SIG-M5 (cell line): ENCODE data around the gene HORMAD1.
"Not testable (repeated sequence)": the region's sequence is repeated elsewhere in the genome, so short reads cannot be mapped to it uniquely, and the experiment has no call there.

Experiments
- DNase-seq: peaks from one replicate; lab custom pipeline; 2025; lab: John Stamatoyannopoulos, UW

The HORMAD1 gene

GRCh38 chr1:150696995-150697927 is 23.4 kb downstream of the HORMAD1 start, which contains the start of gene GOLPH3L:
GOLPH3L (minus strand) TSS chr1:150697154; CDS start chr1:150694838, 2,316 bp downstream.
- DNase-seq = peak; percentile 98

DNA sequence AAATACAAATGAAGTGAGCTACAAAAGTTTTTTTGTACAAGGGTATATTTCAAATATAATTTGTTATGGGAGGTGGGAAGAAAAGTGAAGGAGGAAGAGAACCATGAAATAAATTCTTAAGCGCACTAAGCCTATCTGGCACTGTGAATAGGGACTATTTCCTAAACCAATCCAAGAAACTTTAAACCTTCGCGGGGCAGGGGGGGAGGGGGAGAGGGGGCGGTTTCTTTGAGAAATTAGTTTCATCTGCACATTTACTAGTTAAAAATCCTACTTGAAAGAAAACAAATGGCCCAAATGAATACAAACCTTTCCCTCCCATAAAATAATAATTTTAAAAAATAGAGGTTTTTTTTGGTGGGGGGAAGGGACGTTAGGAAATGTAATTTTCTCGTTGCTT is 24.1 kb downstream of the HORMAD1 start:
- DNase-seq = no peak

DNA sequence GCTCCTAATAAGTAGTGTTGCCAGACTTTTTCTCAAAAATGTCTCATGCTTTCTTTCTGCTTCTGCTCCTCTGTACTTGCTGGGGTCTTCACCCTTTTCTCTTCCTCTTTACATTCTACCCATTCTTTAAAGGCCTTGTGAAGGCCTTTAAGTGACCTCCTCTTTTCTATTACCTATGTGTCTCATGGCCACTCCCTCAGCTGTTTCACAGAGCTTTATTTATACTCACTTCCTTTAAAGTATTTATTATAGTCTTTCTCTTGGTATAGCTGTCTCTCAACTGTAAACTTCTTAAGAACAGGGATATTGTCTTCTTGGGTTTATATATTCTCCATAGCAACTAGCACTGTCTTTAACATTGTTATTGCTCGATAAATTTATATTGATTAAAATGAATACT is 24.5 kb downstream of the HORMAD1 start:
- DNase-seq = no peak

DNA sequence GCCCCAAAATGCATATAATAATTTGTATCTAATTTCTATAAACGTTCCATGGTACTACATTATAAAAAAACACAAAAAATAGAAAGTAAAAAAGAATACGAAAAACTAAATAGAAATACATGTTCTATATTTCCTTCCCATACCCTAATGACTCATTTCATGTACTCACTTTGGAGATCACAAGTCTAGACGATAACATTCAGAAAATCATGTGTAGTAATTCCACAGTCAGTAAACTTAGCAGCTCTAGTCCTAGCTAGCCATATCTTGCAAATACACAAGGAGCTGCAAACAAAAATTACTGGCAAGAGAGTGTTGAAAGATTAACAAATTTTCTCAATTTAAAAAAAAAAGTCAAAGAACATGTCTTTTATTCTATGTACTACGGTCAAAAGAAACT is 25.1 kb downstream of the HORMAD1 start:
- no peak for DNase-seq

DNA sequence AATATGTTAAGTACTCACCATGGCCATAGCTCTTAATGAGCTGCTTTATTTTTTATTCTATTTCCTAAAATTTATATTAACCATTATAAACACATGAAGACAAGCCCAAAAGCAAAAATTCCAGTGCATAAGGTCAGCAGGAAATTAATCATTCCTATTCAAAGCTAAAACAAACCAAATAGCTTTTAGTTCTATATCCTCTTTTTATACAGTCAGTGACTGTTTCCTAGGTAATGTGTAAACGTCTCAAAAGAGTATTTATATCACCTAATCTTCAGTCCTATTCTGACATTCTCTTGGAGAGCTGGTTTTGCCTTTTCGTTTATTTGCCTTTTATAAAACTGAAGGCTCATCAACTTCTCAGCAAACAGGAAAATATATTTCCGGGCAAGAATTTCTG is 28.0 kb downstream of the HORMAD1 start:
- no peak for DNase-seq

DNA sequence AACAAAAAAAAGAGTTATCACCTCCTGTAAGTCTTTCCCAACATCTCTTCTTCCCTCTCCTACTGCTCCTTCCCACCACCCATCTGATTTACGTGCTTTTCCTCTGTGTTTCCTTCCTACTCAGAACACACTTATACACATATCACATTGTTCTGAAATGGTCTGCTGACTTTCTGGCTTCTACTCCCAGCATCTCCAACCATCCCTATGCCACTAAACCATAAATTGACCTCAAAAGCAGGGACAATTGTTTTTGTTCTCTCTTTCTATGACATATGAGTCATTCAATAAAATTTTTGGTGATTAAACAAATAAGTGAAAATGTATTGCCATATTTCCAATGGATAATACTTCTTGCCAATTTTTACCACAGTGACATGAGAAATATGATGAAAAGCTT is 31.9 kb downstream of the HORMAD1 start:
- no peak for DNase-seq

DNA sequence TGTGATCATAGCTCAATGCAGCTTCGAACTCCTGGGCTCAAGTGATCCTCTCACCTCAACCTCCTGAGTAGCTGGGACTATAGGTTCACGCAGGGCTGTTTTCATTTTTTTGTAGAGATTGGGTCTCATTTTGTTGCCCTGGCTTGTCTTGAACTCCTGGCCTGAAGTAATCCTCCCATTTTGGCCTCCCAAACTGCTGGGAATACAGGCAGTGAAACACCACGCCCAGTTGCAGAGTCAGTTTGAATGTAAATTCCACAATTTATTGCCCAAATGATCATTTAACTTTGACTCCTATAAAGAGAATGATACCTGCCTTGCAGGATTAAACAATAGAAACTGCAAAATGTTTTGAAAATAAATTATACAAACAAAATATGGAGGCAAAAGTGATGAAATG is 34.4 kb downstream of the HORMAD1 start:
- DNase-seq = no peak

DNA sequence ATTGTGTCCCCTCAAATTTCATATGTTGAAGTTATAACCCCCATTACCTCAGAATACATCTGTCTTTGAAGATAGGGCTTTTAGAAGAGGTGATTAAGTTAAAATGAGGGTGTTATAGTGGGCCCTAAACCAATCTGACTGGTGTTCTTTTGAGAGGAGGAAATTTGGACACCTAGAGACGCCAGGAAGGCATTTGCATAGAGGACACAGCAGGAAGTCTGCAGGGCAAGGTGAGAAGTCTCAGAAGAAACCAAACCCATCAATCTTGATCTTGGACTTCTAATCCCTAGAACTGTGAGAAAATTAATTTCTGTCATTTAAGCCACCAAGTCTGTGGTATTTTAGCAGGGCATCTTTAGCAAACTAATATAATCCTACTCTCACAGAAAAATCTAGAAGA is 36.8 kb downstream of the HORMAD1 start:
- no peak for DNase-seq

DNA sequence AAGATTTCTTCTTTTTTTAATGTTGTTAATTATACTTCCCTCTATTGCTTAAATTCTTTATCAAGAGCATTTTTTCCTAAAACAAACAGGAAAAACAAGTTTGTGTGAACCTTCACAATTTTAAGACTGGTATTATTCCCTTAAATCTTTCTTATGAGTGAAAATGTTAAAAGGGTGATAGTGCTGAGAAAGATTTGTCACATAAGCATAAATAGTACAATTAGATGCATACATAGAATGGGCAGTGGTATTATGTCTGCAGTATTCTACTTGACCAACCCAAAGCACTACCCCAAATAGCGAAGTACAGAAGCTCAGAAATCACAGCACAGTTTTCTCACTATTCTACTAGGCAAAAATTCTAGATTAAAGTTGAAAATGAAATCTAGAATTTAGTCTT is 41.7 kb downstream of the HORMAD1 start:
- no peak for DNase-seq

GRCh38 chr1:150674881-150675280 is 45.8 kb downstream of the HORMAD1 start:
- DNase-seq = no peak

DNA sequence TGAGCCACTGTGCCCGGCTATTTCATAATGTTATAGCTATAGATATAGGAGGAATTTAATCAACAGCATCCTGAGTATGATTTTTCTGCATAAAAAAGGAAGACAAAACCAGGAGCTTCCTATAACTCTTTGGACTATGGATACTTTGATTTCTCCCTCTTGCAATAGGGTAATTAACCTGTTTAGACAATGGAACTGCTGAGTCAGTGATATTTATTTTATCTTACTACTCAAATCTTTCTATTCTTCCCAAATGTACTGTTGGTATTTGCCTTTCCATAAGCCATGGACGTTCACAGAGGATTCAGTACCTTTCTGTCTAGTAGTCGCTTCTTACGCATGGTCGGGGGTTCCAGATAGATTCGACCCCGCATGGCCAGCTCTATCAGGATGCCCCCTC is 57.4 kb downstream of the HORMAD1 start:
- DNase-seq = no peak

GRCh38 chr1:150662811-150663210 is 57.9 kb downstream of the HORMAD1 start:
- DNase-seq = no peak

DNA sequence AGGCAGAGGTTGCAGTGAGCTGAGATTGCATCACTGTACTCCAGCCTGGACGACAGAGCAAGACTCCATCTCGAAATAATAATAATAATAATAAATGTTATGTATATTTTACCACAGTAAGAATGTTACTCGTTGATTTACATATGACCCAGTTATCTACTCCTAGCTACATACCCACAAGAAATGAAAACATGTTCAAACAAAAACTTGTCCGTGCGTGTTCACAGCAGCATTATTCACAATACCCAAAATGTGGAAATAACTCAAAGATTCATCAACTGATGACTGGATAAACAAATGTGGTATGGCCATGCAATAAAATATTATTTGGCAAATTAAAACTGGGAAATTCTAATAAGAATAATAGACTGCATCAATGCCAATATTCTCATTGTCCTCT is 59.5 kb downstream of the HORMAD1 start:
- DNase-seq = no peak

GRCh38 chr1:150660584-150660983 is 60.1 kb downstream of the HORMAD1 start:
- DNase-seq = no peak

GRCh38 chr1:150657064-150657463 is 63.6 kb downstream of the HORMAD1 start:
- not testable (repeated sequence) for DNase-seq

GRCh38 chr1:150654635-150655034 is 66.1 kb downstream of the HORMAD1 start:
- DNase-seq = not testable (repeated sequence)

- no peak for DNase-seq
These were observed 70.5 kb downstream of the HORMAD1 start for GRCh38 chr1:150650193-150650592.

DNA sequence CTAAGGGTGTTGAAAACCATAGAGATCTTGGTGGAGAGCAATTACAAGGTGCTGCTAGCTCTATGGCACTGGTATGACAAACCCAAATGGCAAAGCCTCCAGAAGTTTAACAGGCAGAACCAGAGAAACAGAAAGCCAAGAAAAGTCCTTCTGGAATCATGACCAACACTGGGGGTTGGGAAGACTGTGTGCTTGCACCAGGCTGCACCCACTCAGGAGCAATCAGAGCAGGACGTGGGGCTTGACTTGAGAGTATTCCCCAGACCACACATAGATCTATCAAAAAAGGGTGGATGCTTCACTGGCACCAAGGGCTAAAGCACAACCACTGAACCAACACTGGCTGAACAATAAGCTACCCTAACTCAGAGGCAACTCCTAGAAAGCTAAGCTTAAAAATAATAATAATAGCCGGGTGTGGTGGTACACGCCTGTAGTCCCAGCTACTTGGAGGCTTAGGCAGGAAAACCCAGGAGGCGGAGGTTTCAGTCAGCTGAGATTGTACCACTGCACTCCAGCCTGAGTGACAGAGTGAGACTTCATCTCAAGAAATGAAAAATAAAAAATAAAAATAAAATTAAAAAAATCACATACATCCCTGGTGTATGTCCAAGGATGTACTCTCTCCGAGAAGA is 71.1 kb downstream of the HORMAD1 start:
- no peak for DNase-seq
